Right cardiac atrium (tissue), 5 donors: Measurements from ENCODE around the gene NGFR. TPM values are rescaled to one million over a fixed set of nuclear protein-coding genes. Genes with fewer than 3 reads are reported as not detected.

Experiments used
- ATAC-seq, 2 donors: fragments of 200-7000 bp; cut with Tn5 transposase; one replicate each; pipeline versions ENCODE4 v1.8.0 to v1.9.1; 2020; ENCODE audit warnings: moderate library complexity in 2 of 2, mild to moderate bottlenecking in 1 of 2
- DNase-seq, 3 donors: peaks; one replicate each; pipeline ENCODE4 v3.0.0-alpha.2; 2020
- H3K27ac ChIP-seq: one replicate; pipeline ENCODE4 v1.5.1; 2013; ENCODE audit warnings: mild to moderate bottlenecking, low read length, control low read depth, moderate library complexity
- H3K27me3 ChIP-seq: one replicate; pipeline ENCODE4 v1.6.1; 2013; ENCODE audit not compliant: control insufficient read depth, insufficient read depth
- H3K4me1 ChIP-seq: one replicate; pipeline ENCODE4 v1.6.1; 2013; ENCODE audit warnings: low read length; ENCODE audit not compliant: control insufficient read depth, insufficient read depth
- H3K4me3 ChIP-seq: one replicate; pipeline ENCODE4 v1.5.1; 2013; ENCODE audit warnings: low read length, control low read depth
- H3K9me3 ChIP-seq: one replicate; pipeline ENCODE4 v1.6.1; 2013; ENCODE audit warnings: low read length; ENCODE audit not compliant: control insufficient read depth
- WGBS: extraction: QIAGEN DNeasy Blood & Tissue Kit; methylation state at CpG from one replicate; pipeline ENCODE4 v1.1.7; 2013; 5-methylcytosine and 5-hydroxymethylcytosine counted together
- intact Hi-C, 4 donors: fragments of 100-400 bp; cut with DNase I; formaldehyde crosslinking; loops; one replicate each; pipeline versions ENCODE4 v1.11.0 to v1.14.0; 2022 to 2023
- polyA plus RNA-seq: library from polyadenylated mRNA; stranded (reverse); fragments of 200-250 nt; gene quantifications from one replicate; pipeline ENCODE4 v1.2.3, GENCODE V29; 2013
- total RNA-seq, 4 donors: library from RNA; stranded (reverse); fragmentation: NEBNext Ultra II Directional; extraction: Animal tissue kit (Norgen Biotek cat#: 25700); gene quantifications; one replicate each; pipeline ENCODE4 v1.2.1, GENCODE V29; 2021
- donor health status: healthy with polysubstance abuse.
- donor health status: DM: no; HTN: yes; CAD: no.
- donor health status: DM: no; HTN: no; CAD: no.
- donor health status: DM: no; HTN: yes; CAD: no; lungs with severe emphysema.
- donor health status: DM: yes; HTN: yes; CAD: no.

Gene NGFR
- total and polyA plus RNA-seq, 5 donors, result 16.5 to 39.8 (median 25.3) TPM

- DNase-seq, result no peak
- Histone ChIP-seq H3K27me3 (no peaks in the 10 kb centered on the region), H3K4me1 (peaks cover 5% of the 10 kb centered on the region), H3K4me3 (no peak overlapping the region), H3K9me3 (no peaks in the 10 kb centered on the region), H3K27ac (no peak overlapping the region)
- WGBS, result 88% methylated on average over 6 of the region's 6 CpGs
- intact Hi-C loops, result no loop called here
- ATAC-seq, result no peak
Measured at GRCh38 chr17:49518346-49519078, 23.4 kb downstream of the NGFR start.

DNA sequence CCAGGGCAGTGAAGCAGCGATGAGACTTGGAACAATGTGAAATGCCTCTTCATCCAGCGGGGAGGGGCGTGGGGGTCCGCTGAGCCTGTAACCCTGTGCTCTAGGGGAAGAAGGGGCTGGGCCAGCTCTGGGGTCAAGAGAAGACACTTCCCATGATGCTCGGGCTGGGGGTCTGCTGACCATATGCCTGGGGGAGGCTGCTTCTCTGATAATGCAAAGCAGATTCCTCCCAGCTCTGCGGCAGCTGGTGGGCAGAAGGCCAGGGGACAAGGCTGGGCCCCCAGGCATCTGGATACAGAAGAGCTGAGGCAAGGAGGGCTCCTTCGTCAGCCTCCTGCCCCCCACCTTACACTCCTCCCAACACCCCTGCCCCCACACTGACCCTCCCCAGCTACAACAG, 24.7 kb downstream of the NGFR start:
- Histone ChIP-seq H3K4me3 (no peak overlapping the region), H3K27me3 (no peaks in the 10 kb centered on the region), H3K4me1 (peaks cover 5% of the 10 kb centered on the region), H3K9me3 (no peaks in the 10 kb centered on the region), H3K27ac (no peak overlapping the region)
- intact Hi-C loops, result no loop called here
- peak in 2 of 3 donors; percentile 68 to 74 for DNase-seq
- ATAC-seq, result no peak
- 53% methylated on average over 7 of the region's 7 CpGs for WGBS

- Histone ChIP-seq H3K27ac (no peak overlapping the region), H3K27me3 (no peaks in the 10 kb centered on the region), H3K4me3 (no peak overlapping the region), H3K4me1 (peaks cover 5% of the 10 kb centered on the region), H3K9me3 (no peaks in the 10 kb centered on the region)
- DNase-seq (peak in 1 of 3 donors; percentile 41), ATAC-seq (peak; percentile 28 to 38)
- WGBS, result 76% methylated on average over 10 of the region's 10 CpGs
- intact Hi-C loops, result no loop called here
Measured at GRCh38 chr17:49520386-49521087, 25.4 kb downstream of the NGFR start.

GRCh38 chr17:49521088-49521450, 26.0 kb downstream of the NGFR start:
- peak in 1 of 3 donors; percentile 10 for DNase-seq
- intact Hi-C loops, result no loop called here
- Histone ChIP-seq H3K9me3 (no peaks in the 10 kb centered on the region), H3K27ac (no peak overlapping the region), H3K27me3 (no peaks in the 10 kb centered on the region), H3K4me1 (no peaks in the 10 kb centered on the region), H3K4me3 (no peak overlapping the region)
- ATAC-seq, result no peak
- 91% methylated on average over 8 of the region's 8 CpGs for WGBS

GRCh38 chr17:49521471-49522356, 26.6 kb downstream of the NGFR start:
- peak in 1 of 3 donors; percentile 14 for DNase-seq
- no peaks in the 10 kb centered on the region for H3K4me1 ChIP-seq
- no peaks in the 10 kb centered on the region for H3K27me3 ChIP-seq
- no peak for ATAC-seq
- 47% methylated on average over 15 of the region's 15 CpGs for WGBS
- intact Hi-C loops, result no loop called here
- H3K27ac ChIP-seq, result no peak overlapping the region
- no peaks in the 10 kb centered on the region for H3K9me3 ChIP-seq
- no peak overlapping the region for H3K4me3 ChIP-seq

- intact Hi-C loops, result no loop called here
- peak in 1 of 3 donors; percentile 20 for DNase-seq
Measured at GRCh38 chr17:49522357-49522890, 27.3 kb downstream of the NGFR start.

GRCh38 chr17:49523196-49523595, 28.1 kb downstream of the NGFR start:
- intact Hi-C loops, result no loop called here
- Histone ChIP-seq H3K4me3 (no peak overlapping the region), H3K9me3 (no peaks in the 10 kb centered on the region), H3K4me1 (no peaks in the 10 kb centered on the region), H3K27ac (no peak overlapping the region), H3K27me3 (no peaks in the 10 kb centered on the region)
- peak in 1 of 3 donors; percentile 18 for DNase-seq
- ATAC-seq, result no peak
- 82% methylated on average over 5 of the region's 5 CpGs for WGBS

More at GRCh38 chr17:49522357-49522890, 27.3 kb downstream of the NGFR start:
- Histone ChIP-seq H3K9me3 (no peaks in the 10 kb centered on the region), H3K4me1 (no peaks in the 10 kb centered on the region), H3K4me3 (no peak overlapping the region), H3K27ac (no peak overlapping the region), H3K27me3 (no peaks in the 10 kb centered on the region)
- 77% methylated on average over 6 of the region's 6 CpGs for WGBS
- ATAC-seq, result no peak

GRCh38 chr17:49523706-49524472, 28.8 kb downstream of the NGFR start:
- no peak overlapping the region for H3K27ac ChIP-seq
- no peaks in the 10 kb centered on the region for H3K27me3 ChIP-seq
- 80% methylated on average over 11 of the region's 11 CpGs for WGBS
- DNase-seq (peak in 1 of 3 donors; percentile 43), ATAC-seq (no peak)
- H3K4me1 ChIP-seq, result no peaks in the 10 kb centered on the region
- intact Hi-C loops, result no loop called here
- H3K9me3 ChIP-seq, result no peaks in the 10 kb centered on the region
- H3K4me3 ChIP-seq, result no peak overlapping the region

DNA sequence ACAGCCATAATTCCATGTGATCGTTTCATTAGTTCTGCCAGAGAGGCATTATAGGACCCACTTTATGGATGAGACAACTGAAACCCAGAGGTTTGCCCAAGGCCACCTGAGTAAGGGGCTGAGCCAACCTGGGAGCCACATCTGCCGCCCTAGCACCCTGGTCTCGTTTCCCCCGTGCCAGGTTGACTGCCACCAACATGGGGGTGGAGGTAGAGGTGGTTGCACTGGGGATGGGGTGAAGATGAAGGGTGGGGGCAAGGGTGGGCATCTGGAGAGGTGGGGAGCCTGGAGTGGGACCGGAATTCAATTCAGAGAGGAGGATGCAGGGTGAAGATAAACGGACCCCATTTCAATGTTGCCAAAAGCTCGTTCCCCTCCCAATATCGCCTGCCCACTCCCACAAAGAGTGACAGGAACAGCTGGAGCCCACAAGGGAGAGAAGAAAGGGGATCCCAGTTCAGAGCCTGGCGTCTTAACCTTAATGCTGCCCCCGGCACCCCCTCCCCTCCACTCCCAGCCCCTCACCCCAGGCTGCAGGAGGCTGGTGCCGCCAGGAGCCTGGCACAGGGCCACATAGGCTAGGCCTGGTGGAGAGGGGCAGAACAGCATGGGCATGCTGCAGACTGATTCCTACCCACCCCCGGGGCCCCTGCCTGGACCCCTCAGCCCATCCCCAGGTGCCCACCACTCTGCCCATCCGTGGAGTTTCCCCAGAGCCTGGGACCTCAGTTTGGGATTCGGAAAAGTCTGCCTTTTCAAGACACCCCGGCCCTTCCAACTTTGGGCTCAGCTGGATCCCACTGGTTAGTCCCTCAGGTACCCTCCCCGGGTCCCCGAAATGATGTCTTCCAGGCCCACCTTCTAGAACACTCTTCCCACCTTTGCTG, 29.6 kb downstream of the NGFR start:
- DNase-seq, result peak in 1 of 3 donors; percentile 24
- WGBS, result 87% methylated on average over 17 of the region's 17 CpGs

More for the DNA sequence above, 29.6 kb downstream of the NGFR start:
- H3K4me1 ChIP-seq, result no peaks in the 10 kb centered on the region
- intact Hi-C loops, result no loop called here
- H3K27me3 ChIP-seq, result no peaks in the 10 kb centered on the region
- no peak overlapping the region for H3K4me3 ChIP-seq
- no peak overlapping the region for H3K27ac ChIP-seq
- H3K9me3 ChIP-seq, result no peaks in the 10 kb centered on the region
- no peak for ATAC-seq
